ENCODE measurements around the gene SLC22A23. TPM values are rescaled to one million over a fixed set of nuclear protein-coding genes. Genes with fewer than 3 reads are reported as not detected.

SLC22A23 gene
- total and polyA plus RNA-seq, 2 donors (not counting 1 experiment from before 2014, with no cell fraction given): 0.18 to 1.4 TPM

- no peak overlapping the region for H3K9ac ChIP-seq (ENCODE audit: low read length)
- CTCF ChIA-PET: no interaction called here
- Mint-ChIP-seq H3K4me3 (no peak overlapping the region), H3K27me3 (peaks cover 19% of the 10 kb centered on the region), H3K9me3 (ENCODE audit: insufficient read depth) (no peaks in the 10 kb centered on the region), H3K27ac (no peak overlapping the region), H3K4me1 (peaks cover 17% of the 10 kb centered on the region)
- no peaks in the 10 kb centered on the region for H3K79me2 ChIP-seq (ENCODE audit: control insufficient read depth, insufficient read depth, low read length)
- no peak overlapping the region for H3K27ac ChIP-seq (ENCODE audit: low read length in 2 of 2)
- 100% methylated on average over 4 of the region's 7 CpGs for whole genome bisulfite sequencing (ENCODE audit: insufficient coverage)
- peaks cover 0 to 7% (median 2%) of the 10 kb centered on the region in 4 experiments for H3K27me3 ChIP-seq (replicated peaks in 1 of 4; ENCODE audit: control extremely low read depth in 1 of 4, control insufficient read depth in 3 of 4, insufficient read depth in 4 of 4, low read length in 3 of 4)
- no peaks in the 10 kb centered on the region for H3K36me3 ChIP-seq (replicated peaks in 1 of 2; ENCODE audit: control extremely low read depth in 1 of 2, control insufficient read depth in 1 of 2, extremely low read depth in 1 of 2, insufficient read depth in 2 of 2, low read length in 1 of 2)
- no peak for DNase-seq
- H3K9me3 ChIP-seq (ENCODE audit: control extremely low read depth in 1 of 3, control insufficient read depth in 2 of 3, insufficient read depth in 1 of 3, low read length in 2 of 3): no peaks in the 10 kb centered on the region
- POLR2A ChIA-PET: no interaction called here
- H2AFZ ChIP-seq (ENCODE audit: insufficient read depth, low read depth, low read length, poor library complexity, severe bottlenecking): no peak overlapping the region
- ATAC-seq (ENCODE audit: low read depth): no peak
- no peak overlapping the region for H3K4me2 ChIP-seq (replicated peaks; ENCODE audit: low read depth, low read length, poor library complexity, severe bottlenecking)
- TF ChIP-seq CTCF (IDR thresholded peaks at IDR 0.05) (no peak), EZH2 (IDR thresholded peaks at IDR 0.05; ENCODE audit: borderline replicate concordance, insufficient read depth, low read depth, low read length, poor library complexity, severe bottlenecking) (no peak)
- intact Hi-C loops (cut with micrococcal nuclease): no loop called here
- H3K4me1 ChIP-seq (ENCODE audit: control insufficient read depth in 2 of 2, insufficient read depth in 2 of 2, low read length in 2 of 2): peaks cover 7 to 12% of the 10 kb centered on the region in 2 donors
- H4K20me1 ChIP-seq (ENCODE audit: control insufficient read depth, insufficient read depth, low read length, poor library complexity, severe bottlenecking): no peaks in the 10 kb centered on the region
- H3K4me3 ChIP-seq (ENCODE audit: control extremely low read depth in 1 of 5, extremely low read depth in 1 of 5, insufficient read depth in 1 of 5, low read depth in 2 of 5, low read length in 4 of 5): no peak overlapping the region
These were observed 109.0 kb downstream of the SLC22A23 start for GRCh38 chr6:3347826-3348225.

GRCh38 chr6:3347247-3347646 lies 109.6 kb downstream of the SLC22A23 start:
- H3K9me3 Mint-ChIP-seq (ENCODE audit: insufficient read depth): no peaks in the 10 kb centered on the region
- no peaks in the 10 kb centered on the region for H4K20me1 ChIP-seq (ENCODE audit: control insufficient read depth, insufficient read depth, low read length, poor library complexity, severe bottlenecking)
- ChIA-PET POLR2A (no interaction called here), CTCF (no interaction called here)
- ATAC-seq (ENCODE audit: low read depth) (no peak), DNase-seq (no peak)
- no peak overlapping the region for H3K27ac Mint-ChIP-seq
- no peaks in the 10 kb centered on the region for H3K36me3 ChIP-seq (replicated peaks in 1 of 2; ENCODE audit: control extremely low read depth in 1 of 2, control insufficient read depth in 1 of 2, extremely low read depth in 1 of 2, insufficient read depth in 2 of 2, low read length in 1 of 2)
- H3K4me1 Mint-ChIP-seq: peaks cover 13% of the 10 kb centered on the region
- no peak for TF ChIP-seq EZH2 (IDR thresholded peaks at IDR 0.05; ENCODE audit: borderline replicate concordance, insufficient read depth, low read depth, low read length, poor library complexity, severe bottlenecking)
- no peak for TF ChIP-seq CTCF (IDR thresholded peaks at IDR 0.05)
- intact Hi-C loops (cut with micrococcal nuclease): no loop called here
- H3K4me3 Mint-ChIP-seq: no peak overlapping the region
- H3K4me2 ChIP-seq (replicated peaks; ENCODE audit: low read depth, low read length, poor library complexity, severe bottlenecking): no peak overlapping the region
- H3K4me3 ChIP-seq (ENCODE audit: control extremely low read depth in 1 of 5, extremely low read depth in 1 of 5, insufficient read depth in 1 of 5, low read depth in 2 of 5, low read length in 4 of 5): no peak overlapping the region
- H3K27me3 Mint-ChIP-seq: peaks cover 19% of the 10 kb centered on the region
- no peak overlapping the region for H2AFZ ChIP-seq (ENCODE audit: insufficient read depth, low read depth, low read length, poor library complexity, severe bottlenecking)
- H3K9ac ChIP-seq (ENCODE audit: low read length): no peak overlapping the region
- H3K27ac ChIP-seq (ENCODE audit: low read length in 2 of 2): no peak overlapping the region
- peaks cover 0 to 7% (median 2%) of the 10 kb centered on the region in 4 experiments for H3K27me3 ChIP-seq (replicated peaks in 1 of 4; ENCODE audit: control extremely low read depth in 1 of 4, control insufficient read depth in 3 of 4, insufficient read depth in 4 of 4, low read length in 3 of 4)
- no peaks in the 10 kb centered on the region for H3K79me2 ChIP-seq (ENCODE audit: control insufficient read depth, insufficient read depth, low read length)
- 93% methylated on average over 5 of the region's 7 CpGs for WGBS (ENCODE audit: insufficient coverage)
- H3K4me1 ChIP-seq (ENCODE audit: control insufficient read depth in 2 of 2, insufficient read depth in 2 of 2, low read length in 2 of 2): peaks cover 1 to 6% of the 10 kb centered on the region in 2 donors
- H3K9me3 ChIP-seq (ENCODE audit: control extremely low read depth in 1 of 3, control insufficient read depth in 2 of 3, insufficient read depth in 1 of 3, low read length in 2 of 3): no peaks in the 10 kb centered on the region
